BLaER1 treated with 17β-estradiol and CSF1 and Interleukin-3, amounts not matched to agents 10 nM and 100 nM (cell line): Measurements from ENCODE around the gene ARHGAP40.

Source experiments
- H3K27ac ChIP-seq, 11 experiments: shearing (Covaris generic); formaldehyde crosslinking; 2 replicates each; pipeline ENCODE4 v1.8.1; 2022
- H3K27me3 ChIP-seq, 11 experiments: shearing (Covaris generic); formaldehyde crosslinking; 2 replicates each; pipeline ENCODE4 v1.8.1; 2022
- H3K36me3 ChIP-seq, 11 experiments: shearing (Covaris generic); formaldehyde crosslinking; 2 replicates each; pipeline ENCODE4 v1.8.1; 2022
- H3K4me1 ChIP-seq, 10 experiments: shearing (Covaris generic); formaldehyde crosslinking; 2 replicates each; pipeline ENCODE4 v1.8.1; 2022
- H3K4me2 ChIP-seq, 11 experiments: shearing (Covaris generic); formaldehyde crosslinking; 2 replicates each; pipeline ENCODE4 v1.8.1; 2022
- H3K4me3 ChIP-seq, 10 experiments: shearing (Covaris generic); formaldehyde crosslinking; 2 replicates each; pipeline ENCODE4 v1.8.1; 2022
- H3K9ac ChIP-seq, 11 experiments: shearing (Covaris generic); formaldehyde crosslinking; 2 replicates each; pipeline ENCODE4 v1.8.1; 2022
- H3K9me3 ChIP-seq, 11 experiments: shearing (Covaris generic); formaldehyde crosslinking; replicated peaks in 1 of 11; 2 replicates each; pipeline ENCODE4 v1.8.1; 2022
- H4K20me1 ChIP-seq, 11 experiments: shearing (Covaris generic); formaldehyde crosslinking; 2 replicates each; pipeline ENCODE4 v1.8.1; 2022
- Cebpa-rat ChIP-seq, 11 experiments: shearing (Covaris generic); IDR thresholded peaks; 2 replicates each; pipeline ENCODE4 v1.8.1; 2022

ARHGAP40 gene

DNA sequence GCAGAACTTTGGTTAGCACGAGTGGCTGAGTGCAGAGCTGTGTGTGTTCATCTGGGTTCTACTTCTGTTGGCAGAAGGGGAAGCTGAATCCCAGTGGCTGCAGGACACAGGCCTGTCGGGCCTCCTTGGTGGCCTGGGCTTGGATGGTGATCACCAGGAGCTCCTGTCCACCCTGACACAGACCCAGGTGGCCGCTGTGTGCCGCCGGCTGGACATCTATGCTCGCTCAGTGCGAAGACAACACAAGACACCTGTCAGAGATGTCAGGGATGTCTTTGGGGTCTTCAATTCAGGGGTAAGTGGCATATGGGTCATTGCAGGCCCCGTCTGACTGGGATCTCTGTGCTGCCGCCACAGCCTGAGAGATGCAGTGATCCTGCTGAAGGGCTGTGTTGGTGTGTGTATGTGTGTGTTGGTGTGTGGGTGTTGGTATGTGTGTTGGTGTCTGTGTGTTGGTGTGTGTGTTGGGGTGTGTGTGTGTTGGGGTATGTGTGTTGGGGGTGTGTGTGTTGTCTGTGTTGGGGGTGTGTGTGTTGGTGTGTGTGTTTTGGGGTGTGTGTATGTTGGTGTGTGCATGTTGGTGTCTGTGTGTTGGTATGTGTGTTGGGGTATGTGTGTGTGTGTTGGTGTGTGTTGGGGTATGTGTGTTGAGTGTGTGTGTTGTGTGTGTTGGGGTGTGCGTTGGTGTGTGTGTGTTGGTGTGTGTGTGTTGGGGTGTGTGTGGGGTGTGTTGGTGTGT is 25.5 kb downstream of the ARHGAP40 start:
- Histone ChIP-seq H3K4me3 (no peak overlapping the region), H3K4me1 (peaks cover 0 to 7% (median 0%) of the 10 kb centered on the region in 10 experiments; a peak in 4 of 20 replicates), H3K9me3 (no peaks in the 10 kb centered on the region), H3K27ac (no peak overlapping the region), H3K4me2 (no peak overlapping the region), H3K27me3 (no peaks in the 10 kb centered on the region), H3K9ac (no peak overlapping the region), H3K36me3 (no peaks in the 10 kb centered on the region), H4K20me1 (no peaks in the 10 kb centered on the region)
- no peak for TF ChIP-seq Cebpa-rat (IDR thresholded peaks at IDR 0.05)

DNA sequence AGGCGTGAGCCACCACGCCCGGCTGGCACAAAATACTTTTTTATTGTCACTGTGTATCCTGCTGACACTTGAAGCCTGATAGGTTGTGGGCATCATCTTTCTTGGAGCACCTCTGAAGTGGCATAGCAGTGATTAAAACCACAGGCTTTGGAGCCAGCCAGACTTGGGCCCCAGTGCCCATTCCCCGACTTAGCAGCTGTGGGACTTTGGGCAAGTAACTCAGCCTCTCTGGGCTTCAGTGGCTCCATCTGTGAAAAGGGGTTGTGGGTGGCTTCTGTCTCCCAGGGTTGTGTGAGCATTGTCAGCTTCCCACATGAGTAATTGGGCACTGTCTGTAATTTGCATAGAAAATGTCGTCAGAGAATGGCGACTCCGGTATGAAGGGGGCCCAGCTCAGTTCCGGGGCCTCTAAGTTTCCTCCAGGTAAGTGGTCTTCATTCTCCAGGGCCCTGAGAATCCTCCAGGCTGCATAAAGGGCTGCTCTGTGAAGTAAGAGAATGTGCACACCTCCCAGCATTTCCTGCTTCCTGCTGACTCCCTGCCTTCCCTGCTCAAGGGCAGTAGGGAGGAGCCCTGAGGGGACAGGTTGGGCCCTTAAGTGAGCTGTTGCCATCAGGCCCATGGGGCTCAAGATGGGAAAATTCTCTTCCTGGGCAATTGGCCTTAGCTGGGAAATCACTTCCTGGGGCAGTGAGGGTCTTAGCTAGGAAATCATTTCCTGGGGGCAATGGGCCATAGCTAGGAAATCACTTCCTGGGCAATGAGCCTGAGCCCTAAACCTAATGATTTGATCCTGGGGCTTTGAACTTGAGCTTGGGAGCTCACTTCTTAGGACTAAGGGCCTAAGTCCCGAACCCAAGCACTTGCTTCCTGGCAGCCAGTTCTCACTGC is 27.2 kb downstream of the ARHGAP40 start:
- no peaks in the 10 kb centered on the region for H3K27me3 ChIP-seq
- H3K4me2 ChIP-seq: no peak overlapping the region
- no peak for TF ChIP-seq Cebpa-rat (IDR thresholded peaks at IDR 0.05)
- H3K9me3 ChIP-seq: no peaks in the 10 kb centered on the region
- H3K36me3 ChIP-seq: no peaks in the 10 kb centered on the region
- peaks cover 1 to 12% (median 2%) of the 10 kb centered on the region in 10 experiments; a peak in 16 of 20 replicates for H3K4me1 ChIP-seq
- H3K4me3 ChIP-seq: no peak overlapping the region
- no peaks in the 10 kb centered on the region for H4K20me1 ChIP-seq
- H3K9ac ChIP-seq: no peak overlapping the region
- no peak overlapping the region for H3K27ac ChIP-seq

DNA sequence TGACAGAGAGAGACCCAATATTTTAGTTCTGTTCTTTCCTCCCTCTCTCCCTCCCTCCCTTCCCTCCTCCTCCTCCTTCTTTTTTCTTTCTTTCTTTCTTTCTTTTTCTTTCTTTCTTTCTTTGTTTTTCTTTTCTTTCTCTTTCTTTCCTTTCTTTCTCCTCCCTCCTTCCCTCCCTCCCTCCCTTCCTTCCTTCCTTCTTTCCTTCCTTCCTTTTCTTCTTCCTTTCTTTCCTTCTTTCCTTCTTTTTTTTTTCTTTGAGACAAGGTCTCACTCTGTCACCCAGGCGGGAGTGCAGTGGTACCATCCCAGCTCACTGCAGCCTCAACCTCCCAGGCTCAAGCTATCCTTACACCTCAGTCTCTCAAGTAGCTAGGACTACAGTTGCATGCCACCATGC is 28.4 kb downstream of the ARHGAP40 start:
- Histone ChIP-seq H4K20me1 (no peaks in the 10 kb centered on the region), H3K9ac (no peak overlapping the region), H3K27me3 (no peaks in the 10 kb centered on the region), H3K4me2 (no peak overlapping the region), H3K36me3 (no peaks in the 10 kb centered on the region), H3K27ac (no peak overlapping the region), H3K4me1 (peaks cover 10 to 19% (median 12%) of the 10 kb centered on the region in 10 experiments; a peak in 19 of 20 replicates), H3K9me3 (no peaks in the 10 kb centered on the region), H3K4me3 (no peak overlapping the region)
- TF ChIP-seq Cebpa-rat (IDR thresholded peaks at IDR 0.05): no peak

DNA sequence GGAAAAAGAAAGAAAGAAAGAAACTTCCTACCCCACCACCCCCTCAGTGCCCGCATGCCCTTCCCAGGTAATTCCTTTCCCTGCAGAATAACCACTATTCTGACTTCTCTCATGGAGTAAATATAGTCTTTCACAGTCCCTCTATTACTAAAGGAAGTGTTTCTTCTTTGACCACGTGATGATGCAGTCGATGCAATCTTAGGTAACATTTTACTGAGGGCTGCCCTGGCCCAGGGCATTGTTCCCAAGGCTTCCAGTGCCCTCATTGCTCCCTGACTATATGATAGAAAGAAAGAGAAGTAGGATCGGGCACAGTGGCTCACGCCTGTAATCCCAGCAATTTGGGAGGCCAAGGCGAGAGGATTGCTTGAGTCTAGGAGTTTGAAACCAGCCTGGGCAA is 29.1 kb downstream of the ARHGAP40 start:
- Histone ChIP-seq H3K27ac (no peak overlapping the region), H3K4me3 (no peak overlapping the region), H3K4me2 (no peak overlapping the region; a peak in 1 of 22 replicates), H3K9ac (no peak overlapping the region), H4K20me1 (no peaks in the 10 kb centered on the region), H3K27me3 (no peaks in the 10 kb centered on the region), H3K4me1 (peaks cover 10 to 19% (median 12%) of the 10 kb centered on the region in 10 experiments; a peak in 19 of 20 replicates), H3K36me3 (no peaks in the 10 kb centered on the region), H3K9me3 (no peaks in the 10 kb centered on the region)
- TF ChIP-seq Cebpa-rat (IDR thresholded peaks at IDR 0.05): no peak

DNA sequence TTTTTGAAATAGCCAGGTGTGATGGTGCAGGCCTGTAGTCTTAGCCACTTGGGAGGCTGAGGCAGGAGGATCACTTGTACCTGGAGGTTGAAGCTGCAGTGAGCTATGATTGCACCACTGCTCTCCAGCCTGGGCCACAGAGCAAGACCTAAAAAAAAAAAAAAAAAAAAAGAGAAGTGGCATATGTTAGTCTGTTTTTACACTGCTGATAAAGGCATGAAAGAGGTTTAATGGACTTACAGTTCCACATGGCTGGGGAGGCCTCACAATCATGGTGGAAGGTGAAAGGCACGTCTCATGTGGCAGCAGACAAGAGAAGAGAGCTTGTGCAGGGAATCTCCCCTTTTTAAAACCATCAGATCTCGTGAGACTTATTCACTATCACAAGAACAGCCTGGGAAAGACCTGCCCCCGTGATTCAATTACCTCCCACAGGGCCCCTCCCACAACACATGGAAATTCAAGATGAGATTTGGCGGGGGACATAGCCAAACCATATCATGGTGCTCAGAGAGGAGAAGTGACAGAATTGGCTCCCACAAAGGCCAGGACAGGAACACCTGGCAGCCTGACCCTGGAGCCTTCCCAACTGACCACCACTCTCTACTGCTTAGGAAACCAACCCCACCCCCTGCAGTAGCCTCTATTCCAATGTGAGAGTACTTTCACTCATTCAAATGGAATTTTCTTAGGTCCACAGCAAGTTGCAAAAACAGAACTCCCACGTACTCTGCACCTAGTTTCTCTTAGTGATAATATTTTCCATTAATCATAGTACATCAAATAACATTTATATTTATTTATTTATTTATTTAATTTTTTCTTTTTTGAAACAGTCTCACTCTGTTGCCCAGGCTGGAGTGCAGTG is 29.8 kb downstream of the ARHGAP40 start:
- Histone ChIP-seq H3K36me3 (no peaks in the 10 kb centered on the region), H4K20me1 (no peaks in the 10 kb centered on the region), H3K27ac (no peak overlapping the region), H3K9ac (no peak overlapping the region), H3K27me3 (no peaks in the 10 kb centered on the region), H3K9me3 (no peaks in the 10 kb centered on the region), H3K4me3 (no peak overlapping the region), H3K4me2 (no peak overlapping the region; a peak in 1 of 22 replicates), H3K4me1 (peaks cover 10 to 19% (median 12%) of the 10 kb centered on the region in 10 experiments; a peak in 19 of 20 replicates)
- no peak for TF ChIP-seq Cebpa-rat (IDR thresholded peaks at IDR 0.05)

DNA sequence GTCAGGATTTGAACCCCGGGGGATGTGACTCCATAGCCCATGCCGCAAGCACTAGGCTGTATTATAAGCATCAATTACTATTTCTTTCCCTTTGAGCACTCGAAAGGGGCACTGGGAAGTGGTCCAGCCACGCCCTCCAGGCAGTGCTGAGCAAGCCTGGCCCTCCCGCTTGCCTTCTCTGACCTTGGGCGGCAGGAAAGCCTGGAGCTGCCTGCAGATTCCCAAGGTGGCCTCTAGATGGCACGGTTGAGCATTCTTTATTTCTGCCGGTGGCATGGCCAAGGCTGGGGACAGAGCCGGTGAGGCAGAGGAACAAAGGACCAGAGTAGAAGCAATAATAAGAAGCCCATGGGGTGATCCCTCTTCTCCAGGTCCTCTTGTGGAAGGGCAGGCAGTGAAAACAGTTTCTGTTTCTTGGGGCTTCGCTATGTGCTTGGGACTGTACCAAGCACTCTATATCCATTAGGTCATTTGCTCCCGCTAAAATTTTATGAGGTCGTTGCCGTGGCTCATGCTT is 32.0 kb downstream of the ARHGAP40 start:
- no peak for TF ChIP-seq Cebpa-rat (IDR thresholded peaks at IDR 0.05)
- Histone ChIP-seq H3K4me2 (peak overlapping the region in 10 of 11 experiments; percentile 14 to 57 (median 32); a peak in 15 of 22 replicates), H4K20me1 (no peaks in the 10 kb centered on the region), H3K27me3 (no peaks in the 10 kb centered on the region), H3K36me3 (no peaks in the 10 kb centered on the region), H3K4me1 (peaks cover 10 to 19% (median 12%) of the 10 kb centered on the region in 10 experiments; a peak in 19 of 20 replicates), H3K4me3 (no peak overlapping the region), H3K9me3 (no peaks in the 10 kb centered on the region), H3K27ac (no peak overlapping the region), H3K9ac (no peak overlapping the region)

DNA sequence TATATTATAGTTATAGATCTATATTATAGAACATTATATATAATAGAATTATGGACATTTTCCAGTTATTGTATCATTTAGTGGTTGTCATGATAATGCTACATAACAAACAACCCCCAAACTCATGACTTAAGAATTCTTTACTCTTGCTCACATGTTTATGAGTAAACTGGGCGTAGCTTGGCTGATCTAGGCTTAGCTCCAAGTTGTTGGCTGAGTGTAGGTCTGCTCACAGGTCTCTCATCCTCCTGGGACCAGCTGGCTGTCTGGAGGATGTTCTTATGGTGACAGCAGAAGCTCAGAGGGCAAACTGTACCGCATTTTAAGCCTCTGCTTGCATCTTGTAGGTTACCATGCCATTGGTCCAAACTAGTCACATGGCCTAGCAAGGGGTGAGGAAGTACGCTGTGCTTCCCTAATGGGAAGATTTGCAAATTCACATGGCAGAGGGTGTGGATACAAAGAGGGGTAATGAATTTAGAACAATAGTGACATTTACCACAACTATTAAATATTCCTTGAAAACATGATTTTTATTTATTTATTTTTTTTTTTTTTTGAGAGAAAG is 34.2 kb downstream of the ARHGAP40 start:
- no peaks in the 10 kb centered on the region for H4K20me1 ChIP-seq
- peaks cover 10 to 26% (median 12%) of the 10 kb centered on the region in 10 experiments; a peak in 19 of 20 replicates for H3K4me1 ChIP-seq
- no peaks in the 10 kb centered on the region for H3K9me3 ChIP-seq
- H3K4me2 ChIP-seq: peak overlapping the region in 1 of 11 experiments; percentile 15; a peak in 1 of 22 replicates
- TF ChIP-seq Cebpa-rat (IDR thresholded peaks at IDR 0.05): no peak
- no peaks in the 10 kb centered on the region for H3K27me3 ChIP-seq
- H3K9ac ChIP-seq: no peak overlapping the region
- H3K36me3 ChIP-seq: no peaks in the 10 kb centered on the region
- H3K4me3 ChIP-seq: no peak overlapping the region
- H3K27ac ChIP-seq: no peak overlapping the region

DNA sequence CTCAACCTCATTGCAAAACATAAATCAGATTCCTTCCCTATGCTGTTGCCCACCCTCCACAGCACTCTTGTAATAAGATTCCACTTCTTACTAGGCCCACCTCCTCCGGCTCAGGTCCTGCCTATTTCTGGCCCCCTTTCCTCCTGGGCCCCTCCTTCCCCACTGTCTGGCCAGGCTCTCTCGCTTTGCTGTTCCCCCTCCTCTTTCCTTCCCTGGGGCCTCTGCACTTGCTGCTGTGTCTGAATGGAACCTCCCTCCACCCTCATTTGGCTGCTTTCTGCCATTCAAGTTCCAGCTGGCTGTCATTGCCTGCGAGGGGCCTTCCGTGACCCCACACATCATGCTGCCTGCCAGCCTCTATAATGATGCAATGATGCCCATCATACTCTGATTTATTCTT is 38.9 kb downstream of the ARHGAP40 start:
- Histone ChIP-seq H3K27me3 (peaks cover 0 to 8% (median 2%) of the 10 kb centered on the region in 11 experiments; a peak in 9 of 22 replicates), H3K36me3 (no peaks in the 10 kb centered on the region), H3K4me3 (no peak overlapping the region), H3K4me2 (no peak overlapping the region), H4K20me1 (no peaks in the 10 kb centered on the region; a peak in 1 of 22 replicates), H3K4me1 (peaks cover 0 to 10% (median 0%) of the 10 kb centered on the region in 10 experiments; a peak in 5 of 20 replicates), H3K27ac (no peak overlapping the region), H3K9me3 (no peaks in the 10 kb centered on the region), H3K9ac (no peak overlapping the region)
- TF ChIP-seq Cebpa-rat (IDR thresholded peaks at IDR 0.05): no peak
